Ovary (tissue), 3 donors: Measurements from ENCODE around the gene ANTXR2.

ENCODE experiments used
- POLR2A ChIP-seq: fragments of 450-650 bp; IDR thresholded peaks from one replicate; pipeline ENCODE4 v1.6.1; 2017; ENCODE audit warnings: antibody characterized with exemption, mild to moderate bottlenecking, moderate library complexity
- TF ChIP-seq, protein P1 (sequence below), 3 donors: fragments of 450-650 bp in 2 of 3; fragments of 200-600 bp in 1 of 3; IDR thresholded peaks; one replicate each; pipeline versions ENCODE4 v1.5.1 to v1.8.0; 2016 to 2022; ENCODE audit warnings: antibody characterized with exemption in 3 of 3, mild to moderate bottlenecking in 1 of 3
- donor health status: DM: no; HTN: no; CAD: no.

DNA sequence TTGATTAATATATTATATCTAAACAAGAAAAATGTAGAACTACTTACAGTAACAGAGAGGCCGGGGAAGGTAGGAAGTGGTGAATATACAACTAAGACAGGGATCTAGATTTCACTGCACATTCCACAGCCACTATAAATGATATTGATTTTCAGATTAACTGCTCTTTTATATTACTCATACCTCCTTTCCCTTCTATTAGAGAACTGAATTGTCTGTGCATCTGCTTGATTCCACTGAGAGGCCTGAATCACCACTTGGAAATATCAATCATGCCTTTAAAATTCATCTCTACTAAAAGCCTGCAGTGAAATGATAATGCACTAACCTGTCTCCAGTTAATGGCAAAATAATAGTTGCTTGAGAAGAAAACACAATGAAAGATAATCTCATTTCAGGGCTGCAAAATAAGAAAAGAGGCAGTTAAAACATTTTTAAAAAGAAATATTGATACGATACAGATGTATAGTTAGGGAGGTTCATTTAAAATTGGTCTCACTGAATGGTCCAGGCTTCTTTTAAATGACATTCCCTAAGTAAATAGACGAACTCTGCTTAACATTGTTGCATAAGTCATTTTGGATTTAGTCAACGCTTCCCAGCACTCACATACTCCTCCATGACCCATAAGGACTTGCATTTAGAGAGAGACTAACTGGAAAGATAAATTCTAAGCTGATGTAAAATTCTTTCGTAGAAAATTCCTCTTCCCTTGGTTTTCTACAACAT, 3.8 kb downstream of the ANTXR2 start:
- TF ChIP-seq, protein P1, sequence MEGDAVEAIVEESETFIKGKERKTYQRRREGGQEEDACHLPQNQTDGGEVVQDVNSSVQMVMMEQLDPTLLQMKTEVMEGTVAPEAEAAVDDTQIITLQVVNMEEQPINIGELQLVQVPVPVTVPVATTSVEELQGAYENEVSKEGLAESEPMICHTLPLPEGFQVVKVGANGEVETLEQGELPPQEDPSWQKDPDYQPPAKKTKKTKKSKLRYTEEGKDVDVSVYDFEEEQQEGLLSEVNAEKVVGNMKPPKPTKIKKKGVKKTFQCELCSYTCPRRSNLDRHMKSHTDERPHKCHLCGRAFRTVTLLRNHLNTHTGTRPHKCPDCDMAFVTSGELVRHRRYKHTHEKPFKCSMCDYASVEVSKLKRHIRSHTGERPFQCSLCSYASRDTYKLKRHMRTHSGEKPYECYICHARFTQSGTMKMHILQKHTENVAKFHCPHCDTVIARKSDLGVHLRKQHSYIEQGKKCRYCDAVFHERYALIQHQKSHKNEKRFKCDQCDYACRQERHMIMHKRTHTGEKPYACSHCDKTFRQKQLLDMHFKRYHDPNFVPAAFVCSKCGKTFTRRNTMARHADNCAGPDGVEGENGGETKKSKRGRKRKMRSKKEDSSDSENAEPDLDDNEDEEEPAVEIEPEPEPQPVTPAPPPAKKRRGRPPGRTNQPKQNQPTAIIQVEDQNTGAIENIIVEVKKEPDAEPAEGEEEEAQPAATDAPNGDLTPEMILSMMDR (IDR thresholded peaks at IDR 0.05), result no peak
- TF ChIP-seq POLR2A, result no peak
